Neural progenitor cell (in vitro differentiated cells): ENCODE data around the gene SIAH2. TPM values are rescaled to one million over a fixed set of nuclear protein-coding genes. Genes with fewer than 3 reads are reported as not detected.

Experiments used
- DNase-seq: peaks from one replicate; pipeline ENCODE4 v3.0.0-alpha.2; 2016; ENCODE audit warnings: low spot score
- H2AFZ ChIP-seq: fragments of 200-600 bp; sonication (generic); replicated peaks from 2 replicates; pipeline ENCODE4 v1.6.1; 2016; ENCODE audit warnings: antibody characterized with exemption
- H3F3A ChIP-seq: fragments of 200-600 bp; sonication (generic); 2 replicates; pipeline ENCODE4 v1.6.1; 2016; ENCODE audit warnings: antibody characterized with exemption, low read depth
- H3K27ac ChIP-seq: fragments of 200-600 bp; sonication (generic); 2 replicates; pipeline ENCODE4 v1.5.1; 2016; ENCODE audit warnings: mild to moderate bottlenecking
- H3K27me3 ChIP-seq: fragments of 200-600 bp; sonication (generic); 2 replicates; pipeline ENCODE4 v1.6.1; 2016; ENCODE audit warnings: mild to moderate bottlenecking, moderate library complexity
- H3K36me3 ChIP-seq: fragments of 200-600 bp; sonication (generic); 2 replicates; pipeline ENCODE4 v1.5.1; 2016
- H3K4me1 ChIP-seq: fragments of 200-600 bp; sonication (generic); 2 replicates; pipeline ENCODE4 v1.6.1; 2016; ENCODE audit warnings: mixed run types
- H3K4me2 ChIP-seq: fragments of 200-600 bp; sonication (generic); 2 replicates; pipeline ENCODE4 v1.6.1; 2016
- H3K4me3 ChIP-seq: fragments of 200-600 bp; sonication (generic); 2 replicates; pipeline ENCODE4 v1.5.1; 2016
- H3K79me2 ChIP-seq: fragments of 200-600 bp; sonication (generic); 2 replicates; pipeline ENCODE4 v1.6.1; 2016; ENCODE audit warnings: low read depth
- H3K9ac ChIP-seq: fragments of 200-600 bp; sonication (generic); 2 replicates; pipeline ENCODE4 v1.6.1; 2016
- H3K9me3 ChIP-seq: fragments of 200-600 bp; sonication (generic); 2 replicates; pipeline ENCODE4 v1.5.1; 2016; ENCODE audit warnings: low read depth
- H4K20me1 ChIP-seq: fragments of 200-600 bp; sonication (generic); 2 replicates; pipeline ENCODE4 v1.6.1; 2016; ENCODE audit warnings: low read depth
- H3K27ac Mint-ChIP-seq: 3 replicates; pipeline ENCODE4 v1.8.0; 2021; ENCODE audit warnings: mixed read lengths
- H3K27me3 Mint-ChIP-seq: 2 replicates; pipeline ENCODE4 v1.8.0; 2022; ENCODE audit warnings: low read depth, mild to moderate bottlenecking, inconsistent platforms, moderate library complexity, mixed read lengths; ENCODE audit not compliant: insufficient read depth
- H3K36me3 Mint-ChIP-seq: 3 replicates; pipeline ENCODE4 v1.8.0; 2021; ENCODE audit warnings: mixed read lengths
- H3K4me1 Mint-ChIP-seq: 3 replicates; pipeline ENCODE4 v1.8.0; 2021; ENCODE audit warnings: mixed read lengths
- H3K4me3 Mint-ChIP-seq: 3 replicates; pipeline ENCODE4 v1.8.0; 2021; ENCODE audit warnings: mild to moderate bottlenecking, moderate library complexity, mixed read lengths
- H3K9me3 Mint-ChIP-seq: 3 replicates; pipeline ENCODE4 v1.8.0; 2020; ENCODE audit warnings: mixed read lengths
- CTCF ChIP-seq: fragments of 200-600 bp; sonication (generic); IDR thresholded peaks from 2 replicates; pipeline ENCODE4 v1.5.1; 2017; ENCODE audit warnings: antibody characterized with exemption, mild to moderate bottlenecking
- EZH2 ChIP-seq: fragments of 200-600 bp; sonication (generic); IDR thresholded peaks from 2 replicates; pipeline ENCODE4 v1.6.1; 2017; ENCODE audit warnings: antibody characterized with exemption, mild to moderate bottlenecking, moderate library complexity
- EZH2phosphoT487 ChIP-seq: fragments of 200-600 bp; sonication (generic); IDR thresholded peaks from 2 replicates; pipeline ENCODE4 v1.6.1; 2017; ENCODE audit warnings: antibody characterized with exemption
- total RNA-seq: library from RNA; depleted of rRNA; stranded (reverse); fragments of >200 nt; gene quantifications from 2 replicates; pipeline ENCODE4 v1.2.3, GENCODE V29; 2015; ENCODE audit warnings: low replicate concordance

Gene SIAH2
- total RNA-seq, 1 donor from 2014 or later = 14.6 TPM

GRCh38 chr3:150751781-150752263 lies 11.1 kb downstream of the SIAH2 start:
- H3K9me3 Mint-ChIP-seq = no peaks in the 10 kb centered on the region
- peaks cover 8% of the 10 kb centered on the region for H3K4me1 Mint-ChIP-seq
- no peaks in the 10 kb centered on the region for H3K36me3 ChIP-seq
- no peak for DNase-seq
- no peak overlapping the region for H3K9ac ChIP-seq
- no peak overlapping the region for H3K27ac ChIP-seq
- H3K4me1 ChIP-seq = no peaks in the 10 kb centered on the region
- H3K4me3 ChIP-seq = no peak overlapping the region
- no peak overlapping the region for H3K4me3 Mint-ChIP-seq
- H3K9me3 ChIP-seq = no peaks in the 10 kb centered on the region
- H3K27me3 Mint-ChIP-seq = no peaks in the 10 kb centered on the region
- no peak overlapping the region for H2AFZ ChIP-seq
- H3K36me3 Mint-ChIP-seq = no peaks in the 10 kb centered on the region
- H3F3A ChIP-seq = no peaks in the 10 kb centered on the region
- H3K27ac Mint-ChIP-seq = no peak overlapping the region
- TF ChIP-seq EZH2phosphoT487 (no peak), EZH2 (no peak), CTCF (no peak)
- H3K79me2 ChIP-seq = peaks cover 4% of the 10 kb centered on the region
- H4K20me1 ChIP-seq = peaks cover 3% of the 10 kb centered on the region
- H3K4me2 ChIP-seq = no peak overlapping the region
- H3K27me3 ChIP-seq = no peaks in the 10 kb centered on the region

GRCh38 chr3:150749255-150749654 lies 13.7 kb downstream of the SIAH2 start:
- no peaks in the 10 kb centered on the region for H3K27me3 ChIP-seq
- H3K4me1 Mint-ChIP-seq = peaks cover 14% of the 10 kb centered on the region
- TF ChIP-seq CTCF (no peak), EZH2 (no peak), EZH2phosphoT487 (no peak)
- H3K9me3 Mint-ChIP-seq = no peaks in the 10 kb centered on the region
- H3K27ac Mint-ChIP-seq = no peak overlapping the region
- H3K36me3 Mint-ChIP-seq = no peaks in the 10 kb centered on the region
- H3K4me3 ChIP-seq = no peak overlapping the region
- H3K79me2 ChIP-seq = no peaks in the 10 kb centered on the region
- H3K4me1 ChIP-seq = peaks cover 5% of the 10 kb centered on the region
- no peaks in the 10 kb centered on the region for H3K36me3 ChIP-seq
- no peak overlapping the region for H3K9ac ChIP-seq
- no peak overlapping the region for H2AFZ ChIP-seq
- H3K9me3 ChIP-seq = no peaks in the 10 kb centered on the region
- peaks cover 3% of the 10 kb centered on the region for H4K20me1 ChIP-seq
- H3K27me3 Mint-ChIP-seq = no peaks in the 10 kb centered on the region
- no peaks in the 10 kb centered on the region for H3F3A ChIP-seq
- H3K27ac ChIP-seq = no peak overlapping the region
- H3K4me2 ChIP-seq = no peak overlapping the region
- no peak for DNase-seq
- no peak overlapping the region for H3K4me3 Mint-ChIP-seq

DNA sequence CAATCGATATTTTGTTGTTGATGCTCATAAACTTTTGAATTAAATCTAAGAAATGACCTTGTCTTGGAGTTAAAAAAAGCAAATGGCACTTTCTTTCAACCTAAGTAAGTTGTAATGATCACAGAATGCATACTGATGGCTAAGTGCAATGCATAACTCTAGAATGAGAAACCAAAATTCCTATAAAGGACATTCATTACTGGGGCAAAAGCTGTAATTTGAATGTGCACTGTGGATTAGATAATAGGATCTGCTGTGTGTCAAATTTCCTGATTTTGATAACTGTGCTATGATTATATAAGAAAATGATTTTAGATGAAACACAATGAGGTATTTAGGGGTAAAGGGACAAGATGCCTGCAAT lies 14.3 kb downstream of the SIAH2 start:
- H3K4me2 ChIP-seq = no peak overlapping the region
- no peaks in the 10 kb centered on the region for H3K36me3 ChIP-seq
- no peaks in the 10 kb centered on the region for H3K9me3 ChIP-seq
- no peak overlapping the region for H3K4me3 ChIP-seq
- H2AFZ ChIP-seq = no peak overlapping the region
- H3K27ac ChIP-seq = no peak overlapping the region
- H3K4me1 ChIP-seq = peaks cover 11% of the 10 kb centered on the region
- no peaks in the 10 kb centered on the region for H3K27me3 ChIP-seq
- no peaks in the 10 kb centered on the region for H3F3A ChIP-seq
- no peaks in the 10 kb centered on the region for H3K79me2 ChIP-seq
- H3K27ac Mint-ChIP-seq = no peak overlapping the region
- no peak for TF ChIP-seq CTCF
- no peak for TF ChIP-seq EZH2phosphoT487
- no peaks in the 10 kb centered on the region for H3K36me3 Mint-ChIP-seq
- no peaks in the 10 kb centered on the region for H3K9me3 Mint-ChIP-seq
- no peak for DNase-seq
- H3K9ac ChIP-seq = no peak overlapping the region
- no peaks in the 10 kb centered on the region for H3K27me3 Mint-ChIP-seq
- H4K20me1 ChIP-seq = peaks cover 3% of the 10 kb centered on the region
- H3K4me3 Mint-ChIP-seq = no peak overlapping the region
- peaks cover 20% of the 10 kb centered on the region for H3K4me1 Mint-ChIP-seq
